Keratinocyte (primary cell): ENCODE measurements around the gene HOXD4. TPM values are rescaled to one million over a fixed set of nuclear protein-coding genes. Genes with fewer than 3 reads are reported as not detected.

ENCODE experiments used
- DNase-seq: peaks from one replicate; pipeline ENCODE4 v3.0.0-alpha.2; 2011; ENCODE audit warnings: low read depth, missing footprints, low spot score
- FAIRE-seq: peaks from 2 replicates; lab custom pipeline; 2011; peaks lifted over from hg19 to GRCh38; lab: Jason Lieb, UNC
- H2AFZ ChIP-seq: 2 replicates; pipeline ENCODE4 v1.6.0; 2012; ENCODE audit warnings: low read length, control low read depth, inconsistent platforms; ENCODE audit not compliant: control insufficient read depth
- H3K27ac ChIP-seq: 2 replicates; pipeline ENCODE4 v1.5.1; 2011; ENCODE audit warnings: low read length; ENCODE audit not compliant: control insufficient read depth, insufficient read depth
- H3K27me3 ChIP-seq: 3 replicates; pipeline ENCODE4 v1.6.0; 2011; ENCODE audit warnings: low read length; ENCODE audit not compliant: control insufficient read depth, insufficient read depth; ENCODE audit errors: extremely low read depth
- H3K36me3 ChIP-seq, 2 experiments: 2 replicates in 1 of 2; 3 replicates in 1 of 2; pipeline ENCODE4 v1.5.1; 2011; ENCODE audit warnings: low read length in 2 of 2, mild to moderate bottlenecking in 1 of 2; ENCODE audit not compliant: control insufficient read depth in 2 of 2, insufficient read depth in 2 of 2; ENCODE audit errors: extremely low read depth in 1 of 2
- H3K4me1 ChIP-seq: 3 replicates; pipeline ENCODE4 v1.5.1; 2011; ENCODE audit warnings: low read length; ENCODE audit not compliant: control insufficient read depth, insufficient read depth; ENCODE audit errors: extremely low read depth
- H3K4me2 ChIP-seq: 3 replicates; pipeline ENCODE4 v1.6.0; 2011; ENCODE audit warnings: low read depth, low read length; ENCODE audit not compliant: control insufficient read depth, insufficient read depth; ENCODE audit errors: extremely low read depth
- H3K4me3 ChIP-seq, 3 experiments: fragments of 200-600 bp in 1 of 3; sonication (generic) in 1 of 3; 2 replicates in 2 of 3; 3 replicates in 1 of 3; pipeline ENCODE4 v1.5.1; 2011 to 2016; ENCODE audit warnings: low read length in 3 of 3, mild to moderate bottlenecking in 3 of 3, control low read depth in 2 of 3, inconsistent platforms in 1 of 3, low read depth in 1 of 3, mixed read lengths in 1 of 3, mixed run types in 1 of 3, moderate library complexity in 1 of 3; ENCODE audit not compliant: control insufficient read depth in 2 of 3, insufficient read depth in 2 of 3; ENCODE audit errors: extremely low read depth in 1 of 3
- H3K79me2 ChIP-seq: 2 replicates; pipeline ENCODE4 v1.6.0; 2012; ENCODE audit warnings: low read length; ENCODE audit not compliant: control insufficient read depth, insufficient read depth
- H3K9ac ChIP-seq: 3 replicates; pipeline ENCODE4 v1.6.0; 2011; ENCODE audit warnings: low read length; ENCODE audit not compliant: control insufficient read depth, insufficient read depth; ENCODE audit errors: extremely low read depth
- H3K9me1 ChIP-seq: 3 replicates; pipeline ENCODE4 v1.6.0; 2011; ENCODE audit warnings: low read length; ENCODE audit not compliant: control insufficient read depth, insufficient read depth; ENCODE audit errors: extremely low read depth
- H3K9me3 ChIP-seq: 2 replicates; pipeline ENCODE4 v1.5.1; 2012; ENCODE audit warnings: low read depth, low read length; ENCODE audit not compliant: control insufficient read depth
- H4K20me1 ChIP-seq: 3 replicates; pipeline ENCODE4 v1.6.0; 2011; ENCODE audit warnings: low read length; ENCODE audit not compliant: control insufficient read depth, insufficient read depth; ENCODE audit errors: extremely low read depth
- CTCF ChIP-seq, 3 experiments: IDR thresholded peaks in 1 of 3; conservative IDR thresholded peaks in 1 of 3; optimal IDR thresholded peaks in 1 of 3; 2 replicates in 2 of 3; 3 replicates in 1 of 3; pipeline versions ENCODE3 to v1.5.1; 2011; ENCODE audit warnings: low read length in 3 of 3, mild to moderate bottlenecking in 3 of 3, moderate library complexity in 2 of 3, control low read depth in 1 of 3, inconsistent platforms in 1 of 3; ENCODE audit not compliant: insufficient read depth in 2 of 3; ENCODE audit errors: extremely low read depth in 1 of 3
- EZH2 ChIP-seq: IDR thresholded peaks from one replicate; pipeline ENCODE4 v1.6.1; 2012; ENCODE audit warnings: inconsistent platforms, mild to moderate bottlenecking, low read length, moderate library complexity
- dilution Hi-C: fragments of 300-500 bp; cut with MboI; formaldehyde crosslinking; loops from one replicate; pipeline ENCODE4 v1.7.0; 2020; ENCODE audit warnings: low sequenced_read_pairs; ENCODE audit not compliant: extremely low pct_ligation_motif_present
- polyA plus RNA-seq, 5 experiments: library from polyadenylated mRNA; depleted of rRNA in 3 of 5; stranded (reverse) in 3 of 5; stranded (forward) in 1 of 5; unstranded in 1 of 5; fragments of >200 nt; gene quantifications; 1 replicate in 1 of 5; 2 replicates in 3 of 5; 3 replicates in 1 of 5; pipeline versions ENCODE4 v1.2.1 to v1.2.3, GENCODE V29; 2011 to 2012; ENCODE audit warnings: missing spikeins in 2 of 5, low read depth in 1 of 5, low replicate concordance in 1 of 5

The HOXD4 gene
- polyA plus RNA-seq, 1 donor (not counting 4 experiments of a cell fraction or from before 2014, with no cell fraction given): not detected

- no peaks in the 10 kb centered on the region for H3K79me2 ChIP-seq
- no peaks in the 10 kb centered on the region for H3K9me1 ChIP-seq
- no peak overlapping the region for H3K4me3 ChIP-seq
- no peak for DNase-seq
- no peaks in the 10 kb centered on the region for H3K36me3 ChIP-seq
- no peaks in the 10 kb centered on the region for H3K4me1 ChIP-seq
- TF ChIP-seq EZH2: no peak
- no peak for TF ChIP-seq CTCF (optimal IDR thresholded peaks at IDR 0.05 in 1 of 3, IDR thresholded peaks at IDR 0.05 in 1 of 3, conservative IDR thresholded peaks at IDR 0.05 in 1 of 3; ENCODE audit: extremely low read depth in 1 of 3, insufficient read depth in 2 of 3, low read length in 3 of 3)
- dilution Hi-C loops: no loop called here
- H3K4me2 ChIP-seq: no peak overlapping the region
- H2AFZ ChIP-seq: no peak overlapping the region
- H4K20me1 ChIP-seq: no peaks in the 10 kb centered on the region
- peaks cover 93% of the 10 kb centered on the region for H3K27me3 ChIP-seq
- no peak overlapping the region for H3K9ac ChIP-seq
- H3K9me3 ChIP-seq: no peaks in the 10 kb centered on the region
- H3K27ac ChIP-seq: no peak overlapping the region
- FAIRE-seq: no peak
Measured at GRCh38 chr2:176149481-176149938, 1.8 kb upstream of the HOXD4 start.

- no peaks in the 10 kb centered on the region for H4K20me1 ChIP-seq
- no peak overlapping the region for H3K27ac ChIP-seq
- dilution Hi-C loops: loop anchor here (25.0 kb wide), 1 partner anchor 487 kb away; no protein-coding TSS in a partner anchor
- H3K4me1 ChIP-seq: no peaks in the 10 kb centered on the region
- H3K36me3 ChIP-seq: no peaks in the 10 kb centered on the region
- no peaks in the 10 kb centered on the region for H3K9me1 ChIP-seq
- no peak overlapping the region for H2AFZ ChIP-seq
- TF ChIP-seq EZH2 (no peak), CTCF (optimal IDR thresholded peaks at IDR 0.05 in 1 of 3, IDR thresholded peaks at IDR 0.05 in 1 of 3, conservative IDR thresholded peaks at IDR 0.05 in 1 of 3; ENCODE audit: extremely low read depth in 1 of 3, insufficient read depth in 2 of 3, low read length in 3 of 3) (no peak)
- no peak overlapping the region for H3K9ac ChIP-seq
- no peak overlapping the region for H3K4me3 ChIP-seq
- no peaks in the 10 kb centered on the region for H3K9me3 ChIP-seq
- FAIRE-seq (no peak), DNase-seq (no peak)
- H3K27me3 ChIP-seq: peaks cover 94% of the 10 kb centered on the region
- no peaks in the 10 kb centered on the region for H3K79me2 ChIP-seq
- H3K4me2 ChIP-seq: no peak overlapping the region
Measured at GRCh38 chr2:176149939-176150583, 1.3 kb upstream of the HOXD4 start.
